ENCODE results near the gene SERINC3. TPM values are rescaled to one million over a fixed set of nuclear protein-coding genes. Genes with fewer than 3 reads are reported as not detected.
A peak's percentile ranks its signal among the peaks of the same experiment; 100 is the strongest.

SERINC3 gene
- total and polyA plus RNA-seq, 2 of the 13 experiments (the other 11 are each of a cell fraction or from before 2014, with no cell fraction given), result 82.0 to 226 TPM

DNA sequence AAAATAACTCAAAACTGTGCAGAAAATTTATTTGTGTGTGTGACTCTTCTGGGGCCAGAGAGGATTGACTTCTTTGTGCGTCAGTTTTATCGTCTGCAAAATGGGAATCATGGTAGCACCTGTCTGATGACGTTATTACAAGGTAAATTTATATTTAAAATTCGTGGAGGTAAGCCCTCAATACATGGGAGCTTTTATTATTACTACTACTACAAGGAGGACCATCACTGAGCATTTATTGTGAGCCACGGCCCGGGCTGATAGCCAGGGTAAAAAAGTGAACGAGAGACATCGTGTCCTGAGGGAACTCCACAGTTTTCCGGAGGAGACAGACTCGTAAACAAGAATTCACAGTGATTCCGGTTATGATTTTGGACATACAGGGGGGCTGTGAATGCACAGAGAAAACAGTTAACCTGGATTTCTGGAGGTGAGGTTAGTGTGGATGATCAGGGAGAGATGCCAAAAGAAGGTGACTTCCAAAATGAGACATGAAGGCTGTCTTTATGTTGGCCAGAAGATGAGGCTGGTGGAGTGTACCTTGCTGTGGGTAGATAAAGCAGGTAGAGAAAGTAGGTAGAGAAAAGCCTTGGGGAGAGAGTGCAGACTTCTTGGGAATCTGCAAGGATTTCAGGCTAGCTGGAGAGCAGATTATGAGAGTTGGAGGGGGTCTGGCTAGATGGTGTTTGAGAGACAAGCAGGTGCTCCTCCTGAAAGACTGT, 10.6 kb upstream of the SERINC3 start:
- ChIA-PET CTCF (ENCODE audit: low intra/inter-chr PET ratio, low total read pairs) (interaction anchor here (0.9 to 2.0 kb wide), 2 partner anchors 77 to 79 kb away, joined by 3 to 11 read pairs; no protein-coding TSS in a partner anchor), POLR2A (interaction anchor here (3.2 kb wide), 1 partner anchor 10 kb away, joined by 24 read pairs; the partner anchor contains the start of gene SERINC3)
- Histone ChIP-seq H3K9me3 (ENCODE audit: low read length) (no peaks in the 10 kb centered on the region), H2AFZ (ENCODE audit: low read length) (peak overlapping the region; percentile 42), H3K27me3 (ENCODE audit: control insufficient read depth in 1 of 2, insufficient read depth in 2 of 2, low read length in 2 of 2) (no peaks in the 10 kb centered on the region; a peak in 1 of 5 replicates), H3K4me1 (ENCODE audit: insufficient read depth, low read length) (peaks cover 63% of the 10 kb centered on the region), H3K36me3 (replicated peaks in 1 of 2; ENCODE audit: control insufficient read depth in 1 of 2, insufficient read depth in 2 of 2, low read length in 2 of 2) (no peaks in the 10 kb centered on the region), H3K4me3 (replicated peaks in 1 of 3; ENCODE audit: insufficient read depth in 1 of 3, low read depth in 2 of 3, low read length in 3 of 3) (peak overlapping the region; percentile 74 to 99 (median 83)), H3K4me2 (ENCODE audit: low read depth, low read length) (peak overlapping the region; percentile 98), H3K9ac (ENCODE audit: insufficient read depth, low read depth, low read length) (peak overlapping the region; percentile 95), H3K79me2 (ENCODE audit: insufficient read depth, low read length) (peaks cover 20% of the 10 kb centered on the region), H4K20me1 (ENCODE audit: insufficient read depth, low read length) (no peaks in the 10 kb centered on the region), H3K27ac (ENCODE audit: extremely low read length, insufficient read depth, low read length) (peak overlapping the region; percentile 87)
- in situ Hi-C loops (cut with HindIII; ENCODE audit: extremely low pct_ligation_motif_present, low pct_unique_long_range_greater_than_20kb), result no loop called here
- WGBS (ENCODE audit: low lambda C conversion rate), result 1% methylated on average over 11 of the region's 11 CpGs
- DNase-seq (ENCODE audit: low spot score) (no peak), FAIRE-seq (no peak), ATAC-seq (peak; percentile 10)
- intact Hi-C loops (cut with micrococcal nuclease; ENCODE audit: unreplicated experiment), result loop anchor here (1.0 kb wide), 1 partner anchor 78 kb away; no protein-coding TSS in a partner anchor
- BruUV-seq (replicated peaks), result TSS peak; percentile 75
- TF ChIP-seq, protein P1, sequence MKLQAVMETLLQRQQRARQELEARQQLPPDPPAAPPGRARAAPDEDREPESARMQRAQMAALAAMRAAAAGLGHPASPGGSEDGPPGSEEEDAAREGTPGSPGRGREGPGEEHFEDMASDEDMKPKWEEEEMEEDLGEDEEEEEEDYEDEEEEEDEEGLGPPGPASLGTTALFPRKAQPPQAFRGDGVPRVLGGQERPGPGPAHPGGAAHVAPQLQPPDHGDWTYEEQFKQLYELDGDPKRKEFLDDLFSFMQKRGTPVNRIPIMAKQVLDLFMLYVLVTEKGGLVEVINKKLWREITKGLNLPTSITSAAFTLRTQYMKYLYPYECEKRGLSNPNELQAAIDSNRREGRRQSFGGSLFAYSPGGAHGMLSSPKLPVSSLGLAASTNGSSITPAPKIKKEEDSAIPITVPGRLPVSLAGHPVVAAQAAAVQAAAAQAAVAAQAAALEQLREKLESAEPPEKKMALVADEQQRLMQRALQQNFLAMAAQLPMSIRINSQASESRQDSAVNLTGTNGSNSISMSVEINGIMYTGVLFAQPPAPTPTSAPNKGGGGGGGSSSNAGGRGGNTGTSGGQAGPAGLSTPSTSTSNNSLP (IDR thresholded peaks at IDR 0.05; ENCODE audit: low read depth, low read length), result 0 out of 2 replicates have a peak, but pooled peaks have one; percentile 20
- TF ChIP-seq SALL1 (CRISPR knock-in tag; IDR thresholded peaks at IDR 0.05), result 0 out of 2 replicates have a peak, but pooled peaks have one; percentile 10
- TF ChIP-seq, protein P2, sequence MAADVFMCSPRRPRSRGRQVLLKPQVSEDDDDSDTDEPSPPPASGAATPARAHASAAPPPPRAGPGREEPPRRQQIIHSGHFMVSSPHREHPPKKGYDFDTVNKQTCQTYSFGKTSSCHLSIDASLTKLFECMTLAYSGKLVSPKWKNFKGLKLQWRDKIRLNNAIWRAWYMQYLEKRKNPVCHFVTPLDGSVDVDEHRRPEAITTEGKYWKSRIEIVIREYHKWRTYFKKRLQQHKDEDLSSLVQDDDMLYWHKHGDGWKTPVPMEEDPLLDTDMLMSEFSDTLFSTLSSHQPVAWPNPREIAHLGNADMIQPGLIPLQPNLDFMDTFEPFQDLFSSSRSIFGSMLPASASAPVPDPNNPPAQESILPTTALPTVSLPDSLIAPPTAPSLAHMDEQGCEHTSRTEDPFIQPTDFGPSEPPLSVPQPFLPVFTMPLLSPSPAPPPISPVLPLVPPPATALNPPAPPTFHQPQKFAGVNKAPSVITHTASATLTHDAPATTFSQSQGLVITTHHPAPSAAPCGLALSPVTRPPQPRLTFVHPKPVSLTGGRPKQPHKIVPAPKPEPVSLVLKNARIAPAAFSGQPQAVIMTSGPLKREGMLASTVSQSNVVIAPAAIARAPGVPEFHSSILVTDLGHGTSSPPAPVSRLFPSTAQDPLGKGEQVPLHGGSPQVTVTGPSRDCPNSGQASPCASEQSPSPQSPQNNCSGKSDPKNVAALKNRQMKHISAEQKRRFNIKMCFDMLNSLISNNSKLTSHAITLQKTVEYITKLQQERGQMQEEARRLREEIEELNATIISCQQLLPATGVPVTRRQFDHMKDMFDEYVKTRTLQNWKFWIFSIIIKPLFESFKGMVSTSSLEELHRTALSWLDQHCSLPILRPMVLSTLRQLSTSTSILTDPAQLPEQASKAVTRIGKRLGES (CRISPR knock-in tag; IDR thresholded peaks at IDR 0.05; ENCODE audit: borderline replicate concordance), result no peak
- no peak for TF ChIP-seq ETV6 (CRISPR knock-in tag; conservative IDR thresholded peaks at IDR 0.05)
- TF ChIP-seq, protein P3, sequence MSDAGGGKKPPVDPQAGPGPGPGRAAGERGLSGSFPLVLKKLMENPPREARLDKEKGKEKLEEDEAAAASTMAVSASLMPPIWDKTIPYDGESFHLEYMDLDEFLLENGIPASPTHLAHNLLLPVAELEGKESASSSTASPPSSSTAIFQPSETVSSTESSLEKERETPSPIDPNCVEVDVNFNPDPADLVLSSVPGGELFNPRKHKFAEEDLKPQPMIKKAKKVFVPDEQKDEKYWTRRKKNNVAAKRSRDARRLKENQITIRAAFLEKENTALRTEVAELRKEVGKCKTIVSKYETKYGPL (CRISPR knock-in tag; IDR thresholded peaks at IDR 0.05), result 0 out of 2 replicates have a peak, but pooled peaks have one; percentile 38
- no peak for TF ChIP-seq FOXK1 (CRISPR knock-in tag; IDR thresholded peaks at IDR 0.05; ENCODE audit: borderline replicate concordance, low read depth)
- no peak; the same call in 1 of the 2 replicates for TF ChIP-seq MIER2 (CRISPR knock-in tag; IDR thresholded peaks at IDR 0.05)
- no peak for TF ChIP-seq ZNF207 (IDR thresholded peaks at IDR 0.05; ENCODE audit: borderline replicate concordance)
- TF ChIP-seq, protein P4, sequence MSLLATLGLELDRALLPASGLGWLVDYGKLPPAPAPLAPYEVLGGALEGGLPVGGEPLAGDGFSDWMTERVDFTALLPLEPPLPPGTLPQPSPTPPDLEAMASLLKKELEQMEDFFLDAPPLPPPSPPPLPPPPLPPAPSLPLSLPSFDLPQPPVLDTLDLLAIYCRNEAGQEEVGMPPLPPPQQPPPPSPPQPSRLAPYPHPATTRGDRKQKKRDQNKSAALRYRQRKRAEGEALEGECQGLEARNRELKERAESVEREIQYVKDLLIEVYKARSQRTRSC (CRISPR knock-in tag; IDR thresholded peaks at IDR 0.05; ENCODE audit: low read depth), result no peak
- peak; percentile 97 for TF ChIP-seq CHD4 (IDR thresholded peaks at IDR 0.05; ENCODE audit: borderline replicate concordance, low read length)
- TF ChIP-seq NONO (IDR thresholded peaks at IDR 0.05), result no peak
- no peak for TF ChIP-seq NONO (CRISPR knock-in tag; conservative IDR thresholded peaks at IDR 0.05)
- TF ChIP-seq, protein P5, sequence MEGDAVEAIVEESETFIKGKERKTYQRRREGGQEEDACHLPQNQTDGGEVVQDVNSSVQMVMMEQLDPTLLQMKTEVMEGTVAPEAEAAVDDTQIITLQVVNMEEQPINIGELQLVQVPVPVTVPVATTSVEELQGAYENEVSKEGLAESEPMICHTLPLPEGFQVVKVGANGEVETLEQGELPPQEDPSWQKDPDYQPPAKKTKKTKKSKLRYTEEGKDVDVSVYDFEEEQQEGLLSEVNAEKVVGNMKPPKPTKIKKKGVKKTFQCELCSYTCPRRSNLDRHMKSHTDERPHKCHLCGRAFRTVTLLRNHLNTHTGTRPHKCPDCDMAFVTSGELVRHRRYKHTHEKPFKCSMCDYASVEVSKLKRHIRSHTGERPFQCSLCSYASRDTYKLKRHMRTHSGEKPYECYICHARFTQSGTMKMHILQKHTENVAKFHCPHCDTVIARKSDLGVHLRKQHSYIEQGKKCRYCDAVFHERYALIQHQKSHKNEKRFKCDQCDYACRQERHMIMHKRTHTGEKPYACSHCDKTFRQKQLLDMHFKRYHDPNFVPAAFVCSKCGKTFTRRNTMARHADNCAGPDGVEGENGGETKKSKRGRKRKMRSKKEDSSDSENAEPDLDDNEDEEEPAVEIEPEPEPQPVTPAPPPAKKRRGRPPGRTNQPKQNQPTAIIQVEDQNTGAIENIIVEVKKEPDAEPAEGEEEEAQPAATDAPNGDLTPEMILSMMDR (CRISPR knock-in tag; IDR thresholded peaks at IDR 0.05), result no peak
